HG03457 (cell line): ENCODE measurements around the gene RREB1.

Experiments used
- ATAC-seq: cut with Tn5 transposase; IDR thresholded peaks from one replicate; pipeline ENCODE4 v1.9.1; 2021; ENCODE audit warnings: moderate number of reproducible peaks; ENCODE audit not compliant: unreplicated experiment

The RREB1 gene

DNA sequence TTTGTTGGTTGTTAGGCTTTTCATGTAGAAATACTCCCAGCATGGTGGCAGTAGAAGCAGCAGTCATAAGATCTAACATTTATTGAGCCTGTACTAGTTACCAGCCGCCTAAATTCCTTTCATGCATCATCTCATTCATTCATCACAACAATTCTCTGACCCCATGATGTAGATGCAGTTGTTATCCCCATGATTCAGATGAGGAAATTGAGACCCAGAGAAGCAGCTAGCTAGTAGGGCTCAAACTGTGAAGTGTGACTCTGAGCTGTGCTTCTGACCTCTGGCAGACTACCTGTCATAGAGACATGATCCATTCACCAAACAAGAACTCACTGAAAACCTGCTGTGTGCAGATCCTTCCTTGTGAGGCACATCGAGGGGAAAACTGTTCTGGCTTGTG lies 16.9 kb downstream of the RREB1 start:
- no peak for ATAC-seq

DNA sequence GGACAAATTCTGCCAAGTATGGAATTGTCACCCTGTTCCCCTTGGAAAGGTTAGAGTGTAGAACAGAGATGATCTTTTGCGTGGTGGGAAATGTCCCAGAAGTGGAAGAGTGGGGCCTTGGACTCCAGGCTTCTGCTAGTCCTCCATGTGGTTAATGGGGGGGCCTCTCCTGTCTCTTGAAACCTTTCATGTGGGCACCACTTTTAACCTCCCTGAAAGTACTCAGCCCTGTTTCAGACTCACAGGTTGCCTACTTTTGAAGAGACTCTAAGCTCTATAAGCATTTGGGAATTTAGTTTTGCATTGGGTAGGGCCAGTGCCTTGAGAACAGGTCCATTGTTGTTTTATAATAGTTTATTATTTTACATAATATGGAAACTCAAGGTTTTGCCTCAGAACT lies 17.5 kb downstream of the RREB1 start:
- no peak for ATAC-seq

DNA sequence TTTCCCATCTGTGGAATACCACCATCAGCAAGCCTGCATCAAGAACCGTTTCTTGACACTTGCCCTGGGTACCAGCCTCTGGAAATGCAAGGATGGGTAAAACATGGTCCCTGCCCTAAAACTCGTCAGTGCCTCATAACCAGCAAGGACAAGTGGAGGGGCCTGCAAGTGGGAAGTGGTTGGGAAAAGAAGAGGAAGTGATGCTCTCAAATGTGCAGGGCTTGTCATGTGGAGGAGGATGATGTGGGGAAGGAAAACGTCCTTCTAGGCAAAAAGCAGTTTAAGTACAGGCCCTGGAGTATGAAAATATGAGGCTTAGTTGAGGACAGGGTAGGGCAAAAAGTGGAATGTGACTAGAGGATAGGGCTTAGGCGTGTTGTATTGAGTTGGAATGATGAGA lies 19.0 kb downstream of the RREB1 start:
- no peak for ATAC-seq

DNA sequence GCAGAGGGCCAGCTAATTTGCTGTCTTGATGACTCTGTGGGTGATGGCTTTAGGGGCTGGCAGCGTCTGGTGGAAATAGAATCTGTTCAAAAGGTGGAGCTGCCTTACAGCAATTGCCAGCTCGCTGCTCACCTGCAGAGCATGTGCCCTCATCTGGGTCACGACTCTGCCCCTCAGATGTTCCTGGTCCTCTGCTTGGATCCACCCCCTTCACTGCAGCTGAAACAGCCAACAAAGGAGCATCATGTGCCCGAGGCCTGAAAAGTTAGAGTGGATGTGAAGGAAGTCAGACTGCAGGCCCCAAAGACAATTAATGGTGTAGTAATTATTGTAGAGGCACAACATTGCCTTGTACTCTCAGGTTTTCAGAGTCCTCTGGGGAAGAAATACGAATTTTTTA lies 19.9 kb downstream of the RREB1 start:
- no peak for ATAC-seq

DNA sequence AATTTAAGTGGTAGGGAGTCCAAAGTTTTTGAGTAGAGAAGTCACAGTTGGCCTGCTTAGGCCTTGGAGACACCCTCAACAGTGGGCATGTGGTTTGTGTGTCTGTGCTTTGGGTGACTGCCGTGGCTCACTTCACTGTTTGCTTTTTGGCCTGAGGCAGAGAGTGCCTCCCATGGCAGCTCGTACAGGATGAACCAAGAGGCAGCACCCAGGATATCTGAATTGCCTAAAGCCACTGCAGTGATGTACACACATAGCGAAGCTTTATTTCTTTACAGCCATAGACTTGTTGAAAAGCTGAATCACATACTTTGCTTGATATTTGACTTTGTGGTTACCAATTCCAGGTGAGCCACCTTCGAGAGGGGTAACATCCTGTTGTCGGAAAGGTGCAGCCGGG lies 21.6 kb downstream of the RREB1 start:
- ATAC-seq = no peak

DNA sequence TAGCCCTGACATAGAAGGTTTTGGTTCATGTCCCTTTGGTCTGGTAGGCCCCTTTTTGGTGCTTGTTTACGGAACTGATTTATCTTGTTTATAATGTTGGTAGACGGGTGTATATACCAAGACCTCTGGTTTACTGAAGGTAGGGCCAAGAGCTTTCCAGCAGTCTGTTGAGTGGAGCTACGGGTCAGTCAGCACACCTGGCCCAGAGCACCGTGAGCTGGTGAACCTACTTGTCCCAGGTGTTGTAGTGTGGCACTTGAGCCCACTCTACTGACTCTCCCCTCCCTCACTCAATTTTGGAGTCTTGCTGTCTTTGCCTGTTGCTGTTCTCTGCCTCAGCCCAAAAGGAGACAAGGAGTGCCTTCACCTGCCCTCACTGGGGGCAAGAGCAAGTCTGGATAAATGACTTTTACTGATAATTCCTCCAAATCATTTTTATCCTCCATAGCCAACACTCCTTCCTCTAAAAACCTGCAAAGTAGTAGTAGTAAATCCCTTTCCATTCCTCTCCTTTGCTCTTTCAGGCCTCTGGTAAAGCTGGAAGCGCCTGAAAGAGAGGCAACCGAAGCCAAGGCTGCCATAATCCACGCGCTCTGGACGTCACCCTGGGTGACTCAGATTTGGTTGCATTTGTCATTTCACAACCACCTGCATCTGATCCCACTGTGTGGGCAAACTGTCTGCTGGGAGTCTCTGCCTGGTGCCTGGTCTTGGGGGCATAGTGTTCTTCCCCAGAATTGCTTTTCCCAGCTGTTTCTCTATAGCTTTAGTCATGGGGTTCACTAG lies 22.2 kb downstream of the RREB1 start:
- ATAC-seq = no peak

DNA sequence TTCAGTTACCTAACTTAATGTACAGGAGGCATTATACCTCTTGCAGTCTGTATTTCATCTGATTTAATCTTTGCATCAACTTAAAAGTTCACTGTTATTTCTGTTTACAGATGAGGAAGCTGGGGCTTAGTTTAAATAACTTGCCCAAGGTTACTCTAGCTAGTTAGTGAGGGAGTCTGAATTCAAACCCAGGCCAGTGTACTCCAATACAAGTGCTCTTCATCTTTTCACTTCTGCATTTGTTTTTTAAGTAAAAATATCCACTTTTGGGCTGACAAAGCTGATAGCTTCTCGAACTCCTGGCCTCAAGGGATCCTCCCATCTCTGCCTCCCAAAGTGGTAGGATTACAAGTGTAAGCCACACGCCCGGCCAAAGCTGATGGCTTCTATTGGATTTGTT lies 23.6 kb downstream of the RREB1 start:
- ATAC-seq = no peak

DNA sequence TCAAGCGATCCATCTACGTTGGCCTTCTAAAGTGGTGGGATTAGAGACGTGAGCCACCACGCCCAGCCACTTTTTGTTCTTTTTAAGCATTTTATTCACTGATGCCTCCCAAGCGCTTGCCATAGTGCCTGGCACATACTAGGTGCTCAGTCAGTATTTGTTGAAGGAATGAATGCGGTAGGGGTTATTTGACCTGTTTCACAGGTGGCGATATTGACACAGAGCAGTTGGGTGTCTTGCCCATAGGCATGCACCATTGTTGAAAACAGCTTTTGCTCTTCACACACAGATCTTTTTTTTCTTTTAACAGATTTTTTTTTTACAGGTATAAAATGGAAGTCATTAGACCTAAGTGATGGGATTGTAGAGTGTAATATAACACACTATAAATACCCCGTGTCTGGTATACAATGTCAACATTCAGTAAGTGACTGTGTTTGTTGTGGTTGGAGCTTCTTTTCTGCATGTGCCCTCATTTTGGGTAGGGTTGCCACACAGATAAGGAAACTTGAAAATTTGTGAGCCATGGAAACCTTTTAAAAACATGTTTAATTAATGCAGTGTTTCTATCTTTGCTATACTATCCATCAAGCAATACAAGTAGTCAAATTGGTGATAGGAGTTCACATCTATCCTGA lies 24.8 kb downstream of the RREB1 start:
- ATAC-seq = no peak

DNA sequence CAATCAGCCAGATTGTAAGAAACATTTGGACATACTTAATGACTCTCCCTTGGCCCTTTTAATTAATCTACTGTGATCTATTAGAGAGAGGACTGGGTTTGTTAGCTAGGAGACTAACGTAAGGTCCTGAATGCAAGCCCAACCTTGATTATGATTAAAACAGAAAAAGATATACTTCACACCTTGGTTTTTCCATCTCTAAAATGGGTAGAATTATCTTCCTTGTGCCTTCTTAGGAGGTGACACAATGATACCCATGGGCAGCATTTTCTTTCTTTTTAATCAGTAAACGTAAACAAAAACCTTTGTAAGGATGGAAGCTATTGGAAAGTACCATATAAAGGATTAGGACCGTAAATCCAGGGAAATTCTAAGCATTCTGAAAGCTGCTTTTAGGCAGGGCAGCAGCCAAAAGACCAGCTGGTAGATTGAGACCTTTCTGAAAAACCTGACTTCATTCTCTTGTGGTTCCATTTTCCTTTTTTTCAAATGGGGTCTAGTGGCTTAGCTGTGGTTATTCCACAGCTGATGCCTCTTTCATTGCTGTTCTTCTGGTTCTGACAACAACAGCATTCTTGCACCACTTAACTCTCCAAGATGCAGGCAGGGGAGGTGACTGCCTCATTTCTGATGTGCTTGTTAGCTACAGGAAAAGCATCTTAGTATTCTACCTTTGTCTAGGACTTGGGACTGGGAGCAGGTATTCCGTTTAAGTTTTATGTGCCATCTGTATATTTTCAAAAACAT lies 27.4 kb downstream of the RREB1 start:
- ATAC-seq = no peak

DNA sequence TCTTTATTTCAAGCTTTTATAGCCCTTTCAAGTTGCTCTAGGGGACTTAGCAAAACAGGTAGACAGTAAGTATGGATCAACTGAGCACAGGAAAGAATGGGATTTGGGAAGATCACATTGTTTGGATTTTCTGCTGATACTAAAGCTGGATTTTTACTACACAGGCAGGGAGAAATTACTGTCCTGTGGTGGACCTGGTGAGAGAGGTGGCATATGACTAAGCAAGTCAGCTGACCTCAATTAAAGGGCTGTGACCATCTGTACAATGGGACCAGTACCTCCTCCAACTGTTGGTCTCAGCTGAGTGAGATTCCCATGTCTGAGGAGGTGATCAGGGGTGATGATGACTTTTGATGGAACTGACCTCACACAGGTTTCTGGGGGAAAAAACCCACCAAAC lies 28.0 kb downstream of the RREB1 start:
- ATAC-seq = no peak

DNA sequence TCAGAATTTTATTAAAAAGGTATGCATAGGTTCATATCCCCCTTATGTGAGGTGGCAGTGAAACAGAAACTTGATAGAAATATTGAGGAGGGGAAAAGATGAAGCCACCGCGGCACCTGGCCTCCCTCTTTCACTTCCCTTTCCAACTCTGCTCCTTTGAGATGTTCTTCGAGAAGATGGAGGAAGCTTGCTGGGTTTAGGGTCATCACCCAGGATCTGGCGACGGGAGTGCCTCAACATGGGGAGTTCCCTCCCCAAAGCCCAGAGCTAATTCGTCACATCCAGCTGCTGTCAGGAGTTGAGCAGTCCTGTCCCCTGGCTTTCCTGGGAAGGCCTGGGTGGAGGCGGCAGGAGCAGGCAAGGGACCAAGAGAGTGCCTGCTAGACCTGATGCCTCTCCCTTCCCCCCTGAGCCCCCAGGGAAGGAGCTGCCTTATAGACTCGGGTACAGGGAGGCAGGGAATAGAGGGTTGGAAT lies 29.1 kb downstream of the RREB1 start:
- peak; percentile 33 for ATAC-seq

DNA sequence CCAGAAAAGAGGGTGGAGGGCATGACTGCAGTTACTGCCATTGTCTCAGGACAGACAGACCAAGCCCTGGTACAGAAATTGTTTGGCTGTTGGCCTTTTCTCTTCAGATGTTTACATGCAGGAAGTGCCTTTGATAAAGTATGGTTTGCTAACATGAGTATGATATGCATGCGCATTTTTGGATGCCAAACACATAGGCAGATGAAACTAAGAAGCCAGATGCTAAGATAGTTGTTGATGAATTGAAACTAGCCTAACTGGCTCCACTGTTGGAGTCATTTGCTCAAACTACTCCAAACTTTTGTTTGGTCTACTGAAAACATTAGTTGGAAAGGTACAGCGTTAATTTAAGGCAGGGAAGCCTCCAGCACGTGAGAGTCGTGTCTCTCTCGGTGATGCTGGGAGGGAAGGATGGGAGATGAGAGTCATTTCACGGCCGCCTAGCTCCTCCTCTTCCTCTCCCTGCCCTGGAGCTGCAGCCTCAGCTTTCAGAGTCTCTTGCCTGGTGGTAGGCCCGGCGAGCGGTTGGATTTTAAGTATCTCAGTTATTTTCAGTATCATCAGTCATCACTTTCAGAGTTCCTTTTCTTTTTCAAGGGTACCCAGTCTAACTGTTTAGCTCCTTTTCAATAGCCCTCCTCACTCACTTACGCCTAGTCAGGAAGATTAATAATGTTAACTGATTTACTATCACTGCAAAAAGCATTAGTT lies 29.7 kb downstream of the RREB1 start:
- ATAC-seq = peak; percentile 30

DNA sequence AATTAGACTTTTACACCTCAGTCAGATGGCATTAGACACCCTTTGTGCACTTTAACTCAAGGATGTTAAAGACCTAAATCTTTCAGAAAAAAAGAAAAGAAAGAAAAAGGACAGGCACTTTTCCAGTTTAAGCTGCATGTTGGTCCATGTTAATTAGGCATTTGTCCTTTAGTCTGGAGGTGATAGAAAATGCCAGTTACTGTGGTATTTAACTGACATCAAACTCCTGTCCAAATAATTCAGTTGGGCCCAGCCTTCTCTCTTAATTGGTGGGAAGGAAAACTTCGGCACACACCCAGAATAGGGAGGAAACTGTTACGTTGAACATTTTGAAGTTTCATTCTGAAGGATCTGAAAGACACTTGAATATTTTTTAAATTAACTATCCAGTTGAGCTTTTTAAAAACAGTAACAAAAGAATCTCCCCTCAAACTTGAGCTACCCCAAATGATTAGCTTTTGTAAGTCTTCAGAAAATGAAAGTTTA lies 30.3 kb downstream of the RREB1 start:
- no peak for ATAC-seq

DNA sequence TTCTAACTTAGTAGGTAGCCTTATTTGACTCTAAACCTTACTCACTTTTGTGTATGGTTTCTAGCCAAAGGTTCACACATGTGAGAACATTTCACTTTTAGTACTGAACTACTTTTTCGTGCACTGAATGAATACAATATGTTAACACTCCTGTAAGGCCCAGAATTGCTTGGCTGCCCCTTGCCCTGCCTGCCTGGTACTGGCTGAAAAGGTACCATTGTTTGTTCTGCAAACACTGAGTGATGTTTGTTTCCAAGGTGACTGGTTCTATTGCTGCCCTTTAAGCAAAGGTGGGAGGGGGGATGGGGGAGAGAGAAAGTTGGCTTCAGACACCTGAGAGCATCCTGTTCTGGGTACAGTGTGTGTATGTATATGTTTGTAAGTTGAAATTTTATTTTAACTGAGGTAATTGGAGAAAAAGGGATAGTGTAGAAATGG lies 31.2 kb downstream of the RREB1 start:
- ATAC-seq = no peak

DNA sequence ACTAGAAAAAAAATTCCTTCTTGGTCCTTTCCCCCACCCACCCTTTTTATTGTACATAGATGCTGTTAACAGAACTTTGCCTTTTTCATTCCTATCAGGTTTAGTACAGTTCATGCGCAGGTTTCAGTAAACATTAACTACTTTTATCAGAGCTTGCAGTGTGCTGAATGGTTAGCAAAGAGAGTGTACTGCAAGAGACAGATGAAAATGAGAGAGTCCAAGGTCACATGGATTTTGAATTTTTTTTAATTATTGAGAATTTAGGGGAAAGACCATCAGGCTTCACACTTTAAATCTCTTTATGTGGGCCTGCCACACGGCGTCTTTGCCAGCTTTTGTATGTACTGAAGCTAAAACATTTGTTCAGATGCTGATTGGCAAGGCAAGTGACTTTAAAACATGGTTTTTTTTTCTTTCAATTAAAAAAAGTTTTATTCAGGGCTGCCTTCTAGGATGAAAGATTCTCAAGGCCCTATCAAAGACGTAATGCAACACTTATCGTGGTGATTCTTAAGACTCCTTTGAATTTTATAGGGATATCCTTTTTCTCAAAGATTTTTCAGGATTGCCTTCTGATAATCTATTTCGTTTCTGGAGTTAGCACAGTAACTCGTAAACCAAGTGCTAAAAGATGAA lies 32.2 kb downstream of the RREB1 start:
- no peak for ATAC-seq

DNA sequence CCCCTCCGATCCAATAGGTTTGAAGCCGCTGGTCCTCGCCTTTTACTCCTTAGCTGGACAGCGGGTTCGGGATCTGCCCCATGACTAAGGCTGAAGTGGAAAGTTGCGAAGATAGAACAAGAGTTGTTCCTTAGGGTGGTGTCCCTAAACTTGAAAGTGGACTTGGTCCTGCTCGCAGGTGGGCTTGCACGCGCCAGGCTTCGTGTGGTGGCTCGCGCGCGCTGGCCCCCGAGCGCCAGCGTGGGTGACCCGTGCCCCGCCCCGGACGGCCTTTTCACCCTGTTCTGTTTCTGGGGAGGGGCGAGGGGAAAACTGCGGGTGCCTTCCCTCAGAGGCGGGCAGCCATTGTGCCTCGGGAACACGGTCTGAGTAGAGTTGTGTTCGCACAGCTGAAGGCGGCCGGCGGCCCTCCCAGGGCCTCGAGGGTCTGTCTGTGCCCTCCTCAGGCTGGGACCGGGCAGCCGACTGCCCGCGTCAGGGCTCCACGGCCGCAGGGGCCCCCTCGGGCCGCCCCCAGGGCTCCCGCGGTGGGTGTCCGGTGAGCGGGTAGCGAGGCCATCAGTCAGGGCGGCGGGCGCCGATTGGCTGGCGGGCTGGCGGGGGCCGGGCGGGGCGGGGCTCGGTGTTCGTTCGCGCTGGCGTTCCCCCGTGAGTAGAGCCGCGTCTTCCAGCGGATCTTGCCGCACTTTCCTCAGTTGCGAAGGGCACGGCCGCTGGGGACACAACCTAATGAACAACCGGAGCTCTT lies 33.0 kb downstream of the RREB1 start:
- peak; percentile 47 for ATAC-seq

DNA sequence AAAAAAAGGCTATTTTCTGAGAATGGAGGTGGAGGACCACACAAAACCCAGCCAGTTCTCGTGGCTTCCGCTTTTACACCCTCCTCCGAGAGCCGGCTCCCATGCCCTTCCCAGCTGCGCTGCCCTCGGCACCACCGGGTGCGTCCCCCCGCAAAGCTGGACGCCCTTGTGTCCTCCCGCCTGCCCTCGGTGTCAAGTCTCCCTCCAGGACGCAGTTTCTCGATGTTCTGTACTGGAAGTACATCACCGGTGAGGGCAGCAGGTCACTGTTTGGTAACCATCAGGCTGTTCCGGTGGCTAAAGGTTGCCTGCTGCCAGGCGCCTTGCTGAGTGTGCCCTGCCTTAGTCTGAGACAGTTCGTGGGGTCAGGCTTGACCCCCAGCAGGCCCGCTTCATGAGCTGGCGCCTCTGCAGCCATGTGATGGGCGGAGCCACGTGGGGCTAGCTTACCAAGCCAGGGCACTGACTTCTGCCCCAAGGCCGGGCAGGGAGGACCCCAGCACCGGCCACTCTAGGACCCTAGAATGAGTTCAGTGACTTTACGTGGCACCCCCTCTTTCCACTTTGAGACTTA lies 34.6 kb downstream of the RREB1 start:
- no peak for ATAC-seq

DNA sequence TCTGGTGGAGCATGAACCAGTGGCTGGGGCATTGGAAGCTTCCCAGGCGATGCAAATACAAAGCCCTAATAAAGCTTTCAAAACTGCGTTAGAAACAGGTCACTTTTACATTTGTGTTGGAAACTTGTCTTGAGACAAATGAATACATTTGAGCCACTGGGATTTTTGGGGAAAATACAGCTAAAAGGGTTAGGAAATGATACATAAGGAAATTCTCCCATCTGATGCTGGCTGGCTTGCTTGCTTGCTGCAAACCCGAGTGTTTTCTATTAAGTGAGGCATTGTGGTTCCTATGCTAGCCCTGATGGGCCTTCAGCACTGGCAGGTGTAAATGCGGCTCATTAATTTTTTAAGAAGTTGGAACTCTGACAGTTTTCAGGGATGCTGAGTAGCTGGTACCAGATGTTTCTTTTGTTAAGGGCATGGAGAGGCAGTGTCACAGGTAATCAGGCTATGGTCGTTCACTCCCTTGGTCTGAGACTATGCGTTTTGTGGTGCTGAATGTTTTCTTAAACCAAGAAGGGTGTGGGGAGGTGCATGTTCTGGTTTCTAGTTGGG lies 35.2 kb downstream of the RREB1 start:
- ATAC-seq = no peak

DNA sequence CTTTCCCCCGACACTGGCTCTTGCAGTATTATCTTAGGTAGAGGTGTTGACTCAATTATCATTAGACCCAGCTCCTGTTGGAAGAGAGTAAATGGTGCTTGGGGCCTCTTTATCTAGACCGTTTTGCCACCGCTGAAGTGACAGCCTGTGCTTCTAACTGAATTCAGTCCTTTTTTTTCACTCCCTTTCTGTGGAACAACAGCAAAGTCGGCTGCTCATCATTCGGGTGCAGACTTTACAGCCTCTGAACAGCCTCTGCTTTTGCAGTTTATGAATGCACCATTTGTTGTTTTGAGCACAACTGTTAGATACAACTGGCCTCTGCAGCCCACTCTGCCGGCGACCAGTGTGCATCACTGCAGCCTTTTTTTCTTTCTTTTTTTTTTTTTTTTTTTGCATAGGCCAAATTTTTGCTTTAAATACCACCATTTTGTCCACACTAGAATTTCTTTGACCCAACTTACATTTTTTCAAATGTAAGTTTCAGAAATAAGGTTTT lies 35.8 kb downstream of the RREB1 start:
- no peak for ATAC-seq
